ENCODE measurements around the gene XPR1.

GRCh38 chr1:180922631-180923015 is 290.8 kb downstream of the XPR1 start:
- TF ChIP-seq EZH2 (IDR thresholded peaks at IDR 0.05; ENCODE audit: borderline replicate concordance, low read depth, low read length, poor library complexity, severe bottlenecking), result no peak
- TF ChIP-seq, protein P1, sequence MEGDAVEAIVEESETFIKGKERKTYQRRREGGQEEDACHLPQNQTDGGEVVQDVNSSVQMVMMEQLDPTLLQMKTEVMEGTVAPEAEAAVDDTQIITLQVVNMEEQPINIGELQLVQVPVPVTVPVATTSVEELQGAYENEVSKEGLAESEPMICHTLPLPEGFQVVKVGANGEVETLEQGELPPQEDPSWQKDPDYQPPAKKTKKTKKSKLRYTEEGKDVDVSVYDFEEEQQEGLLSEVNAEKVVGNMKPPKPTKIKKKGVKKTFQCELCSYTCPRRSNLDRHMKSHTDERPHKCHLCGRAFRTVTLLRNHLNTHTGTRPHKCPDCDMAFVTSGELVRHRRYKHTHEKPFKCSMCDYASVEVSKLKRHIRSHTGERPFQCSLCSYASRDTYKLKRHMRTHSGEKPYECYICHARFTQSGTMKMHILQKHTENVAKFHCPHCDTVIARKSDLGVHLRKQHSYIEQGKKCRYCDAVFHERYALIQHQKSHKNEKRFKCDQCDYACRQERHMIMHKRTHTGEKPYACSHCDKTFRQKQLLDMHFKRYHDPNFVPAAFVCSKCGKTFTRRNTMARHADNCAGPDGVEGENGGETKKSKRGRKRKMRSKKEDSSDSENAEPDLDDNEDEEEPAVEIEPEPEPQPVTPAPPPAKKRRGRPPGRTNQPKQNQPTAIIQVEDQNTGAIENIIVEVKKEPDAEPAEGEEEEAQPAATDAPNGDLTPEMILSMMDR (conservative IDR thresholded peaks at IDR 0.05; ENCODE audit: low read depth, low read length), result no peak
